Measurements from ENCODE around the gene SRRD. TPM values are rescaled to one million over a fixed set of nuclear protein-coding genes. Genes with fewer than 3 reads are reported as not detected.

Gene SRRD
- total and polyA plus RNA-seq, 7 experiments from 2014 or later: 18.9 to 29.0 (median 21.3) TPM

DNA sequence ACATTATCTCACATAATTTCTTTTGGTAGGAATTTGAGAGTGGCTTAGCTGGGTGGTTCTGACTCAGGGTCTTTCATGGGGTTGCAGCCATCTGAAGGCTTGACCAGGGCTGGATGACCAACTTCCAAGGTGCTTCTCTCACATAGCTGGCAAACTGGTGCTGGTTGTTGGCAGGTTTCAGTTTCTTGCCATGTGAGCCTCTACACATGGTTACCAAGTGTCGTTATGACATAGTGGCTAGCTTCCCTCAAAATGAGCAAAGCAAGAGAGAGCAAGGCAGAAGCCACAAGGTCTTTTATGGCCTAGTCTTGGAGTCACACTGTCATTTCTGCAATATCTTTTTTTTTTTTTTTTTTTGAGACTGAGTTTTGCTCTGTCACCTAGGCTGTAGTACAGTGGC lies 32.8 kb downstream of the SRRD start:
- POLR2A ChIA-PET: no interaction called here
- no peak for DNase-seq

DNA sequence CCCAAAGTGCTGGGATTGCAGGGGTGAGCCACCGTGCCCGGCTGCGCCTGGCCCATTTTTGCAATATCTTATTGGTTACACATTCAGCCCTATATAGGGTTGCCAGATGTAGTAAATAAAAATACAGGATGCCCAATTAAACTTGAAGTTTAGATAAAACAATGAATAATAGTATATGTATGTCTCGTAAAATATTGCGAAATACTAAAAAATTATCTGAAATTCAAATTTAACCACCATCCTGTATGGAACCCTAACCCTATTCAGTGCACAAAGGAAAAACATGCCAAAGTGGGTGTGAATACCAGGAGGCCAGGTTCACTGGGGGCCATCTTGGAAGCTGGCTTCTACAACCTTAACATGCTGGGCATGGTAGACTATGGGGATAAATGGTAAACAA lies 33.8 kb downstream of the SRRD start:
- Mint-ChIP-seq H3K27me3 (no peaks in the 10 kb centered on the region), H3K4me3 (no peak overlapping the region), H3K27ac (no peak overlapping the region), H3K9me3 (no peaks in the 10 kb centered on the region), H3K4me1 (peaks cover 9 to 19% (median 19%) of the 10 kb centered on the region in 7 donors), H3K36me3 (no peaks in the 10 kb centered on the region)
- ATAC-seq (no peak), DNase-seq (no peak)
- intact Hi-C loops (cut with micrococcal nuclease): loop anchor here in 1 of 2 donors (10.0 kb wide), 1 partner anchor 93 kb away; the partner anchor contains the start of gene ASPHD2
- CTCF ChIA-PET: no interaction called here
- H3K27me3 ChIP-seq (ENCODE audit: control insufficient read depth in 2 of 2, insufficient read depth in 2 of 2, low read length in 2 of 2): no peaks in the 10 kb centered on the region
- H3K9me3 ChIP-seq (ENCODE audit: control insufficient read depth in 2 of 3, low read length in 3 of 3): no peaks in the 10 kb centered on the region
- no peak overlapping the region for H3K27ac ChIP-seq (ENCODE audit: low read depth, low read length)
- POLR2A ChIA-PET: no interaction called here
- H3K36me3 ChIP-seq (ENCODE audit: control insufficient read depth in 2 of 3, insufficient read depth in 3 of 3, low read length in 3 of 3): peaks cover 0 to 1% (median 0%) of the 10 kb centered on the region in 3 experiments
- no peak overlapping the region for H3K4me3 ChIP-seq (ENCODE audit: low read length)
- H3K4me1 ChIP-seq (ENCODE audit: control insufficient read depth in 2 of 2, insufficient read depth in 2 of 2, low read length in 2 of 2): peaks cover 0 to 8% of the 10 kb centered on the region in 2 donors

More for the DNA sequence above, 32.8 kb downstream of the SRRD start:
- Mint-ChIP-seq H3K9me3 (no peaks in the 10 kb centered on the region), H3K36me3 (peaks cover 0 to 2% (median 0%) of the 10 kb centered on the region in 5 donors), H3K4me3 (no peak overlapping the region), H3K4me1 (peaks cover 13 to 29% (median 28%) of the 10 kb centered on the region in 7 donors), H3K27me3 (no peaks in the 10 kb centered on the region), H3K27ac (no peak overlapping the region)
- CTCF ChIA-PET: interaction anchor here (0.6 kb wide), 1 partner anchor 60 kb away, joined by 3 read pairs; no protein-coding TSS in a partner anchor
- Histone ChIP-seq H3K4me3 (ENCODE audit: low read length) (no peak overlapping the region), H3K9me3 (ENCODE audit: control insufficient read depth in 2 of 3, low read length in 3 of 3) (no peaks in the 10 kb centered on the region), H3K27ac (ENCODE audit: low read depth, low read length) (no peak overlapping the region), H3K27me3 (ENCODE audit: control insufficient read depth in 2 of 2, insufficient read depth in 2 of 2, low read length in 2 of 2) (no peaks in the 10 kb centered on the region), H3K4me1 (ENCODE audit: control insufficient read depth in 2 of 2, insufficient read depth in 2 of 2, low read length in 2 of 2) (peaks cover 4 to 10% of the 10 kb centered on the region in 2 donors), H3K36me3 (ENCODE audit: control insufficient read depth in 2 of 3, insufficient read depth in 3 of 3, low read length in 3 of 3) (peaks cover 0 to 7% (median 0%) of the 10 kb centered on the region in 3 experiments)
- intact Hi-C loops (cut with micrococcal nuclease): loop anchor here in 1 of 2 donors (10.0 kb wide), 1 partner anchor 92 kb away; the partner anchor contains the start of gene ASPHD2
- no peak for ATAC-seq

DNA sequence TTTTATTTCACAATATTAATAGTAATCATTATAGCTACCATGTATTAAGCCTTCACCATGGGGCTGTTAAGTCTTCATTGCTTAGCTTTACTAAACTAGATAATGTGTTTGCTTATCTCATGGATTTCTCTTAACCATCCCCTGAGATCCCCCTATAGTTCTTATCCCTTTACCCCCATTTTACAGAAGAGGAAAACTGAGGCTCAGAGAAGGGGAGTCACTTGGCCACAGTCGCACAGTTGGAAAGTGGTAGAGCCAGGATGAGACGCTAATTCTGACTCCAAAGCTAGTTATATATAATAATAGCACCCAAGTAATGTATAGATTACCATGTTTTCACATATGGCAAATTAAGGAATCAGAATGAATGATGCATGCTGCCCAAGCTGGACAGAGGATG lies 38.3 kb downstream of the SRRD start:
- H3K27ac ChIP-seq (ENCODE audit: low read depth, low read length): no peak overlapping the region
- no peaks in the 10 kb centered on the region for H3K9me3 ChIP-seq (ENCODE audit: control insufficient read depth in 2 of 3, low read length in 3 of 3)
- ChIA-PET POLR2A (interaction anchor here (0.8 to 2.0 kb wide), 3 partner anchors 10 to 43 kb away, joined by 3 to 8 read pairs (median 3); partner anchors contain the start of genes HPS4 and TFIP11), CTCF (no interaction called here)
- no peak for ATAC-seq
- H3K36me3 ChIP-seq (ENCODE audit: control insufficient read depth in 2 of 3, insufficient read depth in 3 of 3, low read length in 3 of 3): peaks cover 0 to 19% (median 17%) of the 10 kb centered on the region in 3 experiments
- no peak overlapping the region for H3K27ac Mint-ChIP-seq
- H3K4me1 Mint-ChIP-seq: no peaks in the 10 kb centered on the region
- H3K4me1 ChIP-seq (ENCODE audit: control insufficient read depth in 2 of 2, insufficient read depth in 2 of 2, low read length in 2 of 2): no peaks in the 10 kb centered on the region
- no peaks in the 10 kb centered on the region for H3K27me3 Mint-ChIP-seq
- H3K27me3 ChIP-seq (ENCODE audit: control insufficient read depth in 2 of 2, insufficient read depth in 2 of 2, low read length in 2 of 2): no peaks in the 10 kb centered on the region
- no peak overlapping the region for H3K4me3 ChIP-seq (ENCODE audit: low read length)
- peaks cover 0 to 19% (median 7%) of the 10 kb centered on the region in 5 donors for H3K36me3 Mint-ChIP-seq
- intact Hi-C loops (cut with micrococcal nuclease): no loop called here
- H3K4me3 Mint-ChIP-seq: no peak overlapping the region
- no peaks in the 10 kb centered on the region for H3K9me3 Mint-ChIP-seq
- DNase-seq: no peak

DNA sequence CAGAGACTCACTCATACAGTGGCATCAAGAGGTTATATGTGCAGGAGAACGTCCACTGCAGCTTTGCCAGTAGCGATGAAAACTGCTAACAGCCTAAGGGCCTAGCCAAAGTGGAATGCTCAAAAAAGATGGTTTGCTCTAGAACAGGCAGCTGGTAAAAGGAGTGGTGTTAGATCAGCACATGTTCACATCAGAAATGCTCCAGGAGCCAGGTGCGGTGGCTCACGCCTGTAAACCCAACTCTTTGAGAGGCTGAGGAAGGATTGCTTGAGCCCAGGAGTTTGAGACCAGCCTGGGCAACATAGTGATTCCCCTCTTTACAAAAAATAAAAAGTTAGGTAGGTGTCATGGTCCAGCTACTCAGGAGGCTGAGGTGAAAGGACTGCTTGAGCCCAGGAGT lies 38.9 kb downstream of the SRRD start:
- POLR2A ChIA-PET: interaction anchor here (0.9 to 2.0 kb wide), 2 partner anchors 10 to 44 kb away, joined by 3 to 8 read pairs; partner anchors contain the start of gene TFIP11
- H3K27ac Mint-ChIP-seq: no peak overlapping the region

DNA sequence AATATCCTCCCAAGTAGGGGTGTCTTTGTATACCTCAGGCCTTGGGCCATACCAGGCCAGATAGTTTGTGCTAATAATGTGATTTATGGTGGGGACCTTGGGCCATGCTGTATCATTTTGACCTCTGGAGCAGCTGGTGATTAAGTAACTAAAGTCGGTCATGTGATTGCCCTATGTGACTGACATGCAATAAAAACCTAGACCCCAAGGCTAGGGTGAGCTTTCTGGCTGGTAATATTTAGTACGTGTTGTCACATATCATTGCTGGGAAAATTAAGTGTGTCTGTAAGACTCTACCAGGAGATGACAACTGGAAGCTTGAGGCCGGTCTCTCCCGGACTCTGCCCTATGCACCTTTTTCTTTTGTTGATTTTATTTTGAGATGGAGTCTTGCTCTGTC lies 41.2 kb downstream of the SRRD start:
- H3K4me3 Mint-ChIP-seq: no peak overlapping the region
- intact Hi-C loops (cut with micrococcal nuclease): no loop called here
- ChIA-PET POLR2A (no interaction called here), CTCF (no interaction called here)
- Histone ChIP-seq H3K9me3 (ENCODE audit: control insufficient read depth in 2 of 3, low read length in 3 of 3) (no peaks in the 10 kb centered on the region), H3K36me3 (ENCODE audit: control insufficient read depth in 2 of 3, insufficient read depth in 3 of 3, low read length in 3 of 3) (peaks cover 3 to 35% (median 23%) of the 10 kb centered on the region in 3 experiments), H3K4me3 (ENCODE audit: low read length) (no peak overlapping the region), H3K27me3 (ENCODE audit: control insufficient read depth in 2 of 2, insufficient read depth in 2 of 2, low read length in 2 of 2) (no peaks in the 10 kb centered on the region), H3K27ac (ENCODE audit: low read depth, low read length) (no peak overlapping the region), H3K4me1 (ENCODE audit: control insufficient read depth in 2 of 2, insufficient read depth in 2 of 2, low read length in 2 of 2) (no peaks in the 10 kb centered on the region)
- no peak overlapping the region for H3K27ac Mint-ChIP-seq
- no peaks in the 10 kb centered on the region for H3K27me3 Mint-ChIP-seq
- DNase-seq (no peak), ATAC-seq (no peak)
- H3K36me3 Mint-ChIP-seq: peaks cover 0 to 34% (median 12%) of the 10 kb centered on the region in 5 donors
- H3K4me1 Mint-ChIP-seq: peaks cover 0 to 4% (median 0%) of the 10 kb centered on the region in 7 donors
- H3K9me3 Mint-ChIP-seq: no peaks in the 10 kb centered on the region

More for the DNA sequence above, 38.9 kb downstream of the SRRD start:
- no peaks in the 10 kb centered on the region for H3K27me3 ChIP-seq (ENCODE audit: control insufficient read depth in 2 of 2, insufficient read depth in 2 of 2, low read length in 2 of 2)
- no peaks in the 10 kb centered on the region for H3K4me1 ChIP-seq (ENCODE audit: control insufficient read depth in 2 of 2, insufficient read depth in 2 of 2, low read length in 2 of 2)
- peaks cover 0 to 25% (median 17%) of the 10 kb centered on the region in 3 experiments for H3K36me3 ChIP-seq (ENCODE audit: control insufficient read depth in 2 of 3, insufficient read depth in 3 of 3, low read length in 3 of 3)
- DNase-seq (no peak), ATAC-seq (no peak)
- H3K9me3 ChIP-seq (ENCODE audit: control insufficient read depth in 2 of 3, low read length in 3 of 3): no peaks in the 10 kb centered on the region
- no peaks in the 10 kb centered on the region for H3K9me3 Mint-ChIP-seq
- H3K4me1 Mint-ChIP-seq: peaks cover 0 to 1% (median 0%) of the 10 kb centered on the region in 7 donors
- no peaks in the 10 kb centered on the region for H3K27me3 Mint-ChIP-seq
- no peak overlapping the region for H3K4me3 Mint-ChIP-seq
- no peak overlapping the region for H3K27ac ChIP-seq (ENCODE audit: low read depth, low read length)
- no peak overlapping the region for H3K4me3 ChIP-seq (ENCODE audit: low read length)
- intact Hi-C loops (cut with micrococcal nuclease): no loop called here
- CTCF ChIA-PET: no interaction called here
- peaks cover 0 to 23% (median 10%) of the 10 kb centered on the region in 5 donors for H3K36me3 Mint-ChIP-seq

DNA sequence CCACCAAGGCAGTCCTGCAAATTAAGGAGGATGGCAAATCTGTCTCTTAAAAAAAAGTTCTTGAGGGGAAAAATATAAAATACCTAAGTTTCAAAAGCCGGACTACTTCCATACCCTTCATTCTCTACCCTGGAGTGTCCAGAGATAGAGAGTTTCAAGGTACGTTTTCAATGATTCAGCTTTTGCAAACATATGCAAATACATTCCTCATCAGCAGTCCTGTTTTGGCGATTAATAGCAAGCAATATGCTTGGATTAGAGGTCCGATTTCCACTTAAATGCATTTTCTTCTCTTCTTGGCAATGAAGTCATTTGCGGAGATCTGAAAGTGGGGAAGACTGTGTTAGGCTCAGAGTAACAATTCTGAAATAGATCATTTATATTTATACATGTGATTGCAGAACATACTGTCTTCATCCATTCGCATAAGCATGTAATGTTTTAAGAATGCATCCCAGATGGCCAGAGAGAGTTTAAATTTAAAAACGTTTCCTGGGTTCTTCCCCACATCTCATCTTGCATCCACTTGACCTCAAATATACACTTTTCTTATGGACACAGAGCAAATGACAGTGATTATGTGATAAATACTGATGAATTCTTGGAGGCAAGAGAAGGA lies 42.4 kb downstream of the SRRD start:
- H3K27ac ChIP-seq (ENCODE audit: low read depth, low read length): no peak overlapping the region
- no peaks in the 10 kb centered on the region for H3K9me3 Mint-ChIP-seq
- peaks cover 3 to 45% (median 23%) of the 10 kb centered on the region in 3 experiments for H3K36me3 ChIP-seq (ENCODE audit: control insufficient read depth in 2 of 3, insufficient read depth in 3 of 3, low read length in 3 of 3)
- H3K4me3 ChIP-seq (ENCODE audit: low read length): no peak overlapping the region
- ATAC-seq: no peak
- peaks cover 2 to 40% (median 19%) of the 10 kb centered on the region in 5 donors for H3K36me3 Mint-ChIP-seq
- H3K9me3 ChIP-seq (ENCODE audit: control insufficient read depth in 2 of 3, low read length in 3 of 3): no peaks in the 10 kb centered on the region
- intact Hi-C loops (cut with micrococcal nuclease): no loop called here
- no peak overlapping the region for H3K4me3 Mint-ChIP-seq
- POLR2A ChIA-PET: no interaction called here
- no peak for DNase-seq
- peak overlapping the region in 1 of 9 donors; percentile 51 for H3K27ac Mint-ChIP-seq
- peaks cover 0 to 4% (median 0%) of the 10 kb centered on the region in 7 donors for H3K4me1 Mint-ChIP-seq
- no peaks in the 10 kb centered on the region for H3K27me3 Mint-ChIP-seq
- H3K27me3 ChIP-seq (ENCODE audit: control insufficient read depth in 2 of 2, insufficient read depth in 2 of 2, low read length in 2 of 2): no peaks in the 10 kb centered on the region
- CTCF ChIA-PET: no interaction called here
- H3K4me1 ChIP-seq (ENCODE audit: control insufficient read depth in 2 of 2, insufficient read depth in 2 of 2, low read length in 2 of 2): no peaks in the 10 kb centered on the region

Data from naive thymus-derived CD4-positive, alpha-beta T cell (primary cell).